Activated T-helper 1 cell treated with anti-CD3 and anti-CD28 coated beads, Interleukin-12 subunit alpha, Interleukin-12 subunit beta, Interleukin-2, Interleukin-4 antibody, amounts not matched to agents 30 ng/mL and 10 ng/mL and 1 ng/mL, durations not matched to agents 14 hours and 24 hours and 36 hours (primary cell): ENCODE results near the gene LMAN2. TPM values are rescaled to one million over a fixed set of nuclear protein-coding genes. Genes with fewer than 3 reads are reported as not detected.
A peak's percentile ranks its signal among the peaks of the same experiment; 100 is the strongest.
"Not testable (repeated sequence)": the region's sequence is repeated elsewhere in the genome, so short reads cannot be mapped to it uniquely, and the experiment has no call there.

Experiments
- DNase-seq: peaks from one replicate; pipeline ENCODE4 v3.0.0; 2021; ENCODE audit warnings: low spot score
- H3K27ac Mint-ChIP-seq: one replicate; pipeline ENCODE4 v1.8.0; 2021; ENCODE audit warnings: mild to moderate bottlenecking, mixed read lengths
- H3K27me3 Mint-ChIP-seq: one replicate; pipeline ENCODE4 v1.8.0; 2022; ENCODE audit warnings: mild to moderate bottlenecking, moderate library complexity, mixed read lengths; ENCODE audit not compliant: insufficient read depth
- H3K36me3 Mint-ChIP-seq: one replicate; pipeline ENCODE4 v1.8.0; 2021; ENCODE audit warnings: low read depth, mixed read lengths
- H3K4me1 Mint-ChIP-seq: one replicate; pipeline ENCODE4 v1.8.0; 2021; ENCODE audit warnings: low read depth, mixed read lengths
- H3K4me3 Mint-ChIP-seq: one replicate; pipeline ENCODE4 v1.8.0; 2021; ENCODE audit warnings: mild to moderate bottlenecking, moderate library complexity, mixed read lengths
- H3K9me3 Mint-ChIP-seq: one replicate; pipeline ENCODE4 v1.8.0; 2021; ENCODE audit warnings: mixed read lengths
- intact Hi-C: fragments of 100-400 bp; cut with micrococcal nuclease; formaldehyde crosslinking; loops from one replicate; pipeline ENCODE4 v1.15.1; 2024
- total RNA-seq: library from RNA; stranded (reverse); gene quantifications from 2 replicates; pipeline ENCODE4 v1.2.3, GENCODE V29; 2022

LMAN2 gene
- total RNA-seq, 1 donor from 2014 or later = 118 TPM

DNA sequence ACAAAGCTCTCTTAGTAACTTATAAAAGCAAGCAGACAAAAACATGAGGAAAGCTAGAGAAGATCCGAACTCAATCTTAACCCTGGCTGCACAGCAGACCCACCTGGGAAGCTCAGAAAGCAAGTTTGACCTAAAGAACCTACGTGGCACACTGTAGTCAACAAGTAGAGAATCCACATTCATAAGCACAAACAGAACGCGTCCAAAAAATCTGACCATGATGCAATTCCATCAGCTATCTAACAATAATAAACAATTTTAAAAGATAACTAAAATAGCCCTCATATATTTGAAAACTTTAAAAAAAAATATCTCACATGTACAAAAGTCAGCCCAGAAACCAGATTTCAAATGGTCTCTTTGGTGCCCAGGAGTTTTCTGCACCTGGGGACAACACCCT is 4.6 kb downstream of the LMAN2 start:
- no peaks in the 10 kb centered on the region for H3K9me3 Mint-ChIP-seq
- peaks cover 29% of the 10 kb centered on the region for H3K36me3 Mint-ChIP-seq
- peaks cover 39% of the 10 kb centered on the region for H3K4me1 Mint-ChIP-seq
- intact Hi-C loops = no loop called here
- no peak for DNase-seq
- no peaks in the 10 kb centered on the region for H3K27me3 Mint-ChIP-seq
- H3K4me3 Mint-ChIP-seq = no peak overlapping the region
- no peak overlapping the region for H3K27ac Mint-ChIP-seq

DNA sequence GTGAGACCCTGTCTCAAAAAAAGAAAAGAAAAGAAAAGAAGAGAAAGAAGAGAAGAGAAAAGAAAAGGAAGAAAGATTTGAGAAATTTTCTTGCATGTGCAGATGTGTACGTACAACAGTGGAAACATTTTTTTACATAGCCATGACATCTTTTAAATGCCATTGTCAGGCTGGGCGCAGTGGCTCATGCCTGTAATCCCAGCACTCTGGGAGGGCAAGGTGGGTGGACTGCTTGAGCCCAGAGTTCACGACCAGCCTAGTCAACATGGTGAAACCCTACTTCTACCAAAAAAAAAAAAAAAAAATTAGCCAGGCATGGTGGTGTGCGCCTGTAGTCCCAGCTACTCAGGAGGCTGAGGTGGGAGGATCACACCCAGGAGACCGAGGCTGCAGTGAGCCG is 6.6 kb downstream of the LMAN2 start:
- intact Hi-C loops = no loop called here
- H3K9me3 Mint-ChIP-seq = no peaks in the 10 kb centered on the region
- no peaks in the 10 kb centered on the region for H3K27me3 Mint-ChIP-seq

DNA sequence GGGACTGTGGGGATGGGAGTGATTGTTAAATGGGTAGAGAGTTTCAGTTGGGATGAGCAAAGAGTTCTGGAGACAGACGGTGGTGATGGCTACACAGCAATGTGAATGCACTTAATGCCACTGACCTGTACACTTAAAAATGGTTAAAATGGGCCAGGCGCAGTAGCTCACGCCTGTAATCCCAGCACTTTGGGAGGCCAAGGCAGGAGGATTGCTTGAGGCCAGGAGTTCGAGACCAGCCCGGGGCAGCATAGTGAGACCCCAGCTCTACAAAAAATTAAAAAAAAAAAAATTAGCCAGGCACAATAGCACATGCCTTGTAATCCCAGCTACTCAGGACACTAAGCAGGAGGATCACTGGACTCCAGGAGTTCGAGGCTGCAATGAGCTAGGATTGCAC is 7.7 kb downstream of the LMAN2 start:
- Mint-ChIP-seq H3K27me3 (no peaks in the 10 kb centered on the region), H3K36me3 (peaks cover 39% of the 10 kb centered on the region), H3K4me3 (no peak overlapping the region), H3K9me3 (no peaks in the 10 kb centered on the region), H3K27ac (no peak overlapping the region), H3K4me1 (peaks cover 28% of the 10 kb centered on the region)
- intact Hi-C loops = no loop called here
- no peak for DNase-seq

More for the DNA sequence above, 6.6 kb downstream of the LMAN2 start:
- Mint-ChIP-seq H3K36me3 (peaks cover 39% of the 10 kb centered on the region), H3K4me1 (peaks cover 32% of the 10 kb centered on the region), H3K4me3 (no peak overlapping the region), H3K27ac (no peak overlapping the region)
- no peak for DNase-seq

DNA sequence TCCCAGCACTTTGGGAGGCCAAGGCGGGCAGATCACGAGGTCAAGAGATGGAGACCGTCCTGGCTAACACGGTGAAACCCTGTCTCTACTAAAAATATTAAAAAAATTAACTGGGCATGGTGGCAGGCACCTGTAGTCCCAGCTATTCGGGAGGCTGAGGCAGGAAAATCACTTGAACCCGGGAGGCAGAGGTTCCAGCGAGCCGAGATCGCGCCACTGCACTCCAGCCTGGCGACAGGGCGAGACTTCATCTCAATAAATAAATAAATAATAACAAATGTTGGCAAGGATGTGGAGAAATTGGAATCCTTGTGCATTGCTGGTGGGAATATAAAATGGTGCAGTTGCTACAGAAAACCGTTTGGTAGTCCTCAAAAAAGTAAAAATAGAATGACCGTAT is 8.5 kb downstream of the LMAN2 start:
- intact Hi-C loops, DNase-seq, H3K9me3 Mint-ChIP-seq, H3K27me3 Mint-ChIP-seq, H3K27ac Mint-ChIP-seq, H3K4me3 Mint-ChIP-seq: not testable (repeated sequence)
- Mint-ChIP-seq H3K36me3 (peaks cover 39% of the 10 kb centered on the region), H3K4me1 (peaks cover 28% of the 10 kb centered on the region)

DNA sequence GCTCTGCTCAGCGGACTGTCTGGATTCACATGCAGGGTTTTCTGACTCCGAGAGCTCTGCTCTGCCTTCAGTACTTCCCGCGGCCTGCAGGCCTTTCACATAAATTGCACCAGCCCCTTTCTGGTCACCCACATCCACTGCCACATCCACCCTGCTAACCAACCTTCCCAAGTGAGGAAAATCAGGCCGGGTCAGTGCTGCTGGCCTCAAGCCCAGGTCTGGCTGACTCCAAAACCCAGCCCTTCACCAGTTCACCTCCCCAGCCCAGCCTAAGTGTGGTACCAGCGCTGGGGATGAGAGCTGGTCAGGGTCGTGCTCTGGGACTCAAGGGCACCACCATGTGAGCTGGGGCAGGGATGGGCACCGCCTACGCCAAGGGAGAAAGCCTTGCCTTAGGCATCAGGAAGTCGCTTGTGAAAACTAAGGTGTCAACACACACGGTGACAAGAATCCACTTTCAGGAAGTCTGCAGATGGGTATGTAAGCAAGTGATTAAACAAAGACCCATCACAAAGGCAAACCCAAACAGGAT is 12.3 kb downstream of the LMAN2 start:
- no peak for DNase-seq
- Mint-ChIP-seq H3K9me3 (no peaks in the 10 kb centered on the region), H3K27ac (peak overlapping the region; percentile 35), H3K4me3 (no peak overlapping the region), H3K36me3 (peaks cover 44% of the 10 kb centered on the region), H3K4me1 (peaks cover 10% of the 10 kb centered on the region), H3K27me3 (no peaks in the 10 kb centered on the region)
- intact Hi-C loops = no loop called here

DNA sequence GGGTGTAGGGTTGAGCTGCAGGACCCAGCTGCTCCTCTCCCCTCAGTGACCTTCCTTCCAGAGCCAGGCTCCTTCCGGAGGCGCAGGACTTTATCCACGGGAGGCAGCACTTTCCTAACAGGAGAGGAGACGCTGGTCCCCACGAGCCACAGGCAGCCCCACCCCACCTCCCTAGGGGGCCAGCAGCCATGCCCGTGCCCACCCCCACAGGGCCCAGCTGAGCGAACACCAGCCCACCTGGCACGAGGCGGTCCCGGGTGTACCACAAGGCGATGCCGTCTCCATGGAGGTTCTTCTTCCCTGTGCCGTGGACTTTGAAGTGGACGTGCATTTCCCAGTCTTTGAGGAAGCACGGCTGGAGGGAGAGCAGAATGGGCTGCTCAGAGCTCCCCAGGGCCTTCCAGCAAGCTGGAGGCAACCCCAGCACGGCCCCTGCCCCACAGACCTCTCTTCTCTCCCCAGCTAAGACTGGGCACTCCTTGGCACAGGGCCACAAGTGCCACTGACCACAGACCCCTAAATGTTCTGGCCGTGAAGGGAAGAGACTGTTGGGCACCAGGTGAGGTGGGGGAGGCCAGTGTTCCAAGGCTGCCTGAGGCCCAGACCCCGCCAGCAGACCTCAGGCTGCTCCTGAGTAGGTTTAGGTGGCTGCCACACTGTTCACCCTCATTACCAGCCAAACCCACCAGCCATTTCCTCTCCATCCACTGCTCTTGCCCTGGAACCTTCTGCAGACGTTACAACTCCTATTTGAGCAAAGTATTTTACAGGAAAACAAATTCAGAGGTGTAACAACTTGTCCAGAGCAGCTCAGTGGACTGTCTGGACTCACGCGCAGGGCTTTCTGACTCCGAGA is 13.0 kb downstream of the LMAN2 start:
- DNase-seq = no peak
- intact Hi-C loops = no loop called here
- H3K27ac Mint-ChIP-seq = no peak overlapping the region
- H3K9me3 Mint-ChIP-seq = no peaks in the 10 kb centered on the region
- H3K4me1 Mint-ChIP-seq = peaks cover 10% of the 10 kb centered on the region
- no peak overlapping the region for H3K4me3 Mint-ChIP-seq
- H3K27me3 Mint-ChIP-seq = no peaks in the 10 kb centered on the region
- peaks cover 50% of the 10 kb centered on the region for H3K36me3 Mint-ChIP-seq

DNA sequence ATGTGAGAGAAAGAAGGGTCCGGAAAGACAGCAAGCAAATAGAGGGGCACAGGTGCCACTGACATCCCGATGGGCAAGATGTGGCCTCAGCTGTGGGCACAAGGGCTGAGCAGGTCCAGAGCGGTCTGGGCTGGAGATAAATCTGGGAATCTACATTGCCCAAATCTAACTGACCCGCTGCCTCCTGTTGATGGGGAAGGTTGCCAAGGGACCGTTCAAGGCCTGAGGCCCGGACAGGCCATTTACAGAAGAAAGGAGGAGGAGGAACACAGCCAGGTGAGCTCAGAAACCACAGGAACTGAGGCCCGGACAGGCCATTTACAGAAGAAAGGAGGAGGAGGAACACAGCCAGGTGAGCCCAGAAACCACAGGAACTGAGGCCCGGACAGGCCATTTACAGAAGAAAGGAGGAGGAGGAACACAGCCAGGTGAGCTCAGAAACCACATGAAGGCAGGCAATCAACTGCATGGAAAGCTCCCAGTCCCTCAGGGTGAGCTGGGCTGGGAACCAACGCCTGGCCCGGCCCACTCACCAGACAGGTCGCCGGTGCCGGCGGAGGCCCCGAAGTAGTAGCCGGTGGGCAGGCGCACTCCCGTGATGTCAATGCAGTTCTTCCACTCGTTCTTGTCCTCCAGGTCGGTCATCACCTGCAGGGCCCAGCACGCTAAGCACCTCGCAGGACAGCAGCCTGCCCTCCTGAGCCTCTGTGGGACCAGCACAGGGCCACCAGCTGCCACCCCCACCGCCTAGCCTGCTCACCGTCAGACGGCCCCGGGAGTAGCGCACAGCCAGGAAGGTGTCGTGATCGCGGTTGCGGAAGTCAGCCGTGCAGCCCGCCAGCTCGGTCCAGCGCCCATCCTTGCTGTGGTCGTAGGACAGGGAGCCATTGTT is 14.6 kb downstream of the LMAN2 start:
- no peak overlapping the region for H3K27ac Mint-ChIP-seq
- no peak overlapping the region for H3K4me3 Mint-ChIP-seq
- DNase-seq = no peak
- peaks cover 46% of the 10 kb centered on the region for H3K36me3 Mint-ChIP-seq
- no peaks in the 10 kb centered on the region for H3K9me3 Mint-ChIP-seq
- H3K27me3 Mint-ChIP-seq = no peaks in the 10 kb centered on the region
- intact Hi-C loops = no loop called here
- peaks cover 10% of the 10 kb centered on the region for H3K4me1 Mint-ChIP-seq

DNA sequence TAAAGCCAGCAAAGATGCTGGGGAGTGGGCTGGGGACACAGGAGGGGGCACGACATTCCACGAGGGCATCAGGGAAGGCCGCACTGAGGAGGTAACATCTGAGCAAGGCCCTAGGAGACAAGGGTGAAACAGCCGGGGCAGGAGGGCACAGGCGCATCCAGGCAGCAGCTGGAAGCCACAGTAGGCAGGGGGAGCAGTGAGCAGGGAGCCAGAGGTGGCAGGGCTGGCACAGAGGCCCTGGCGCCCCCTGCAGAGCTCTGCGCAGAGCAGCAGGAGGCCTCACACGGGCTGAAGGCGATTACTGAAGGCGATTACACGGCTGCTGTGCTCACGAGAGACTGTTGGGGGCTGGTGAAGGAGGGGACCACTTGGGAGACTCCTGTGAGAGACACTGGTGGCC is 15.4 kb downstream of the LMAN2 start:
- Mint-ChIP-seq H3K4me1 (peaks cover 10% of the 10 kb centered on the region), H3K27ac (no peak overlapping the region), H3K27me3 (no peaks in the 10 kb centered on the region), H3K4me3 (no peak overlapping the region), H3K36me3 (peaks cover 39% of the 10 kb centered on the region), H3K9me3 (no peaks in the 10 kb centered on the region)
- intact Hi-C loops = no loop called here
- no peak for DNase-seq

DNA sequence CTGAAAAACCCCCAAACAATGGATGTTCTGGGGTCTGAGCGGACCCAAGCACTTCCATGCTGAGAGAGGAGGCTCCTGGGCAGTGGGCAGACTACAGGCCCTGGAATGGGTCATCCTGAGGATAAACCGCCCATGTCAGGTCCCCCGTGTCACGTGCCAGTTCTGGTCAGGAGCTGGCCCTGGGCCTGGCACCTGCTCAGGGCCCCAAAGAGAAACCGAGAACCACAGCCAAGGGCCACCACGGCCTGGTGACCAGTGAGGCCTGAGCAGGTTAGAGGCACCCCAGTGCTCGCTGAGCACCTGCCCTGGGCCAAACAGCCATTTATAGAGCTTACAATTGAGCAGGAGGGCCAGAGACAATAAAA is 15.8 kb downstream of the LMAN2 start:
- Mint-ChIP-seq H3K27me3 (no peaks in the 10 kb centered on the region), H3K36me3 (peaks cover 39% of the 10 kb centered on the region), H3K4me1 (peaks cover 10% of the 10 kb centered on the region), H3K4me3 (no peak overlapping the region), H3K27ac (no peak overlapping the region), H3K9me3 (no peaks in the 10 kb centered on the region)
- intact Hi-C loops = no loop called here
- no peak for DNase-seq

DNA sequence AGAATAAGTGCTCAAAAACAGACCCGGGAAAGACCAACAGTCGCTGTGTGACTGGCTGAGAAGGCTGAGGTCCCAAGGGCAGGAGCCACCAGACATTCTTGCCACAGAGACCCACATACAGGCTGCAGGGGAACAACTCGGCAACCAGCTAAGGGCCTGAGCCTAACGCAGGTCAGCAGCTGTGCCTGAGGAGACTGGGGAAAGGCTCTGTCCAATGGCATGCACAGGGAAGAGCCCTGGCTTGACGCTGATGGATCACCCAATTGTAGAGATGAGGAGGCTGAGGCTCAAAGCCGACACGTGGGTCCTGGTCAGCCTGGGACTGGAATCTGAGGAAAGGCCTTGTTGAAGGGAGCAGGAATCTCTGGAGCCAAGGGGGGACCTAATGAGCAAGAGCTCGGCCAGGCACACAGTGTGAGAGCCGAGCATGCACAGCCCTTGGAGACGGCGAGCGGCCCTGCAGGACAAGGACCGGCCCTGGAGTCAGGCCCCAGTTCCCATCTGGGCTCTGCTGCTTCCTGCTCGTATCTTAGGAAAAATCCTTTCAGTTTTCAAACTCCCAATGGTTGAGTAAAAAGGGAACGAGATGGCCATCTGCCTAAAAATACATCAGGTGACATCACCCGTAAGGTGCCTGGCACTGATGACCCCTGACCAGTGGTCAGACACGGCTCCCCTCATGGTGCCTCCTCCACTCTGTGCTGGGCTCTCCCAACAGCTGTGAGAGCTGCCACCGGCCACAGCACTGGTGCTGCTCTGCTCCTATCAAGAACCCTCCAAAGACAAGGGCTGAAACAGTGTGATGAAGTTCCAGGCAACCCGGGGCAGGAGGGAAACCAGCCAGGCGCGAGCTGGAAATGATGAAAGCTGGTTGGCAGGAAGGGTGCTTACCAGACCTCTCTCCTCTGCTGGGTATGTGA is 16.4 kb downstream of the LMAN2 start:
- intact Hi-C loops = no loop called here
- Mint-ChIP-seq H3K9me3 (no peaks in the 10 kb centered on the region), H3K4me1 (peaks cover 8% of the 10 kb centered on the region), H3K27me3 (no peaks in the 10 kb centered on the region), H3K36me3 (peaks cover 43% of the 10 kb centered on the region), H3K27ac (no peak overlapping the region), H3K4me3 (no peak overlapping the region)
- no peak for DNase-seq

DNA sequence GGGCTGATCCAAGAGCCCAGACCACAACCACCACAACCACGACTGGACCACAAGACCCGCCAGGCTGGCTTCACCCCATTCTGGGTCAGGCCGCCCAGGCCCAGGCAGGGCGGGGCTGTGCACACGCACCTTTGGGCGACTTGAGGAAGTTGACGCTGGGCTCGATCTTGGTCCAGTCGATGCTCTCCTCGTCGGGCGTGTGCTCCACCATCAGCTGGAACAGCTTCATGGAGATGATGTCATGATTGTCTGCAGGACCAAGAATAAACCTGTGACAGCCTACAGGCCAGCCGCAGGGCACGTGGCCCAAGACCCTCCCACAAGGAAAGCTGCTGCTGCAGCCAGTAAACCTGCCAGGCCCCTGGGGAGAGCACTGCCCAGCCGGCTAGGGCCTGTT is 17.3 kb downstream of the LMAN2 start:
- DNase-seq = no peak
- intact Hi-C loops = no loop called here
- Mint-ChIP-seq H3K9me3 (no peaks in the 10 kb centered on the region), H3K4me3 (no peak overlapping the region), H3K36me3 (peaks cover 36% of the 10 kb centered on the region), H3K4me1 (no peaks in the 10 kb centered on the region), H3K27me3 (no peaks in the 10 kb centered on the region), H3K27ac (no peak overlapping the region)

DNA sequence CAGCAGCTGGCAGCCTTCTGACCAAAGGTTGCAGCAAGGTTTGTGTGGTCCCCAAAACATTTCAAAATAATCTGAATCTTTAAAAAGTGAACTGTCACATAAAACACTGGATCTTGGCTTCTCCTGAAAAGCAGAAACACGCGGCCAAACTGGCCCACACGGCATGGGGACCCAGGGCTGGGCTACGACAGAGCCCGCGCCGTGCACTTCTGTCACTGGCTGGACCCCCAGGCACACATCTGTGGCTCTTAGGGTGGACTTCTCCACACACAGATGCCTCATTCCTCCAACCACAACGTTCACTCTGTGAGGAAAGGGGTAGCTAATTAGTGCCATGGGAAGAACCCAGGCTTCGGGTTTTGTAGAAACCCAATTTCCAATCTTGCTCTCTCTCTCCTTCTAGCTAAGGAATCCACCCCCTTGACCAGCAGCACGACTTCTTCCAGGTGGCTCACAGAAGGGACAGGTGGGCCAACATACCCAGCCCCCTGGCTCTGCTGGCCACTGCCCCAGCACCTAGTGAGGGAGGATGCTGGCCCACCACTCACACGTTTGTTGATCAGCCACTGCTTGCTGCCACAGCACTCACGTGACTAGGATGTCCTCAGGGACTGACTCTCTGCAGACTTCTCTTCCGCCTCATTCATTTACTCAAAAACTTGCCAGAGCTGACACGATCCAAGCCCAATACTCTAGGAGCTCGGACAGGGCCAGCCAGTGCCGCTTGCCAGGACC is 17.9 kb downstream of the LMAN2 start:
- H3K4me3 Mint-ChIP-seq = no peak overlapping the region
- no peaks in the 10 kb centered on the region for H3K4me1 Mint-ChIP-seq
- no peaks in the 10 kb centered on the region for H3K27me3 Mint-ChIP-seq
- DNase-seq = no peak
- intact Hi-C loops = no loop called here
- H3K27ac Mint-ChIP-seq = no peak overlapping the region
- H3K36me3 Mint-ChIP-seq = peaks cover 34% of the 10 kb centered on the region
- no peaks in the 10 kb centered on the region for H3K9me3 Mint-ChIP-seq
